Stomach smooth muscle (tissue), 2 donors: Measurements from ENCODE around the gene ADGRL3.
"Not testable (repeated sequence)": the region's sequence is repeated elsewhere in the genome, so short reads cannot be mapped to it uniquely, and the experiment has no call there.

Experiments used
- H3K27ac ChIP-seq: one replicate; pipeline ENCODE4 v1.7.0; 2013; ENCODE audit warnings: mild to moderate bottlenecking, low read length, inconsistent platforms
- H3K27me3 ChIP-seq, 2 donors: one replicate each; pipeline ENCODE4 v1.7.0; 2013; ENCODE audit warnings: low read length in 2 of 2; ENCODE audit not compliant: insufficient read depth in 2 of 2, control insufficient read depth in 1 of 2
- H3K36me3 ChIP-seq, 2 donors: one replicate each; pipeline ENCODE4 v1.7.0; 2013; ENCODE audit warnings: low read length in 2 of 2; ENCODE audit not compliant: control insufficient read depth in 2 of 2, insufficient read depth in 2 of 2
- H3K4me1 ChIP-seq: one replicate; pipeline ENCODE4 v1.7.0; 2013; ENCODE audit warnings: low read length; ENCODE audit not compliant: control insufficient read depth, insufficient read depth
- H3K4me3 ChIP-seq, 2 donors: one replicate each; pipeline ENCODE4 v1.7.0; 2013; ENCODE audit warnings: low read length in 2 of 2
- H3K9ac ChIP-seq, 2 donors: one replicate each; pipeline ENCODE4 v1.7.0; 2013; ENCODE audit warnings: low read length in 2 of 2, mild to moderate bottlenecking in 1 of 2
- H3K9me3 ChIP-seq, 2 donors: one replicate each; pipeline ENCODE4 v1.7.0; 2013; ENCODE audit warnings: low read length in 2 of 2; ENCODE audit not compliant: control insufficient read depth in 2 of 2
- donor health status: healthy.
- donor health status: Pancreatic carcinoma.

Gene ADGRL3

GRCh38 chr4:61820136-61820535 lies 620.0 kb downstream of the ADGRL3 start:
- Histone ChIP-seq H3K9me3 (peaks cover 0 to 3% of the 10 kb centered on the region in 2 donors), H3K27me3 (no peaks in the 10 kb centered on the region), H3K36me3 (no peaks in the 10 kb centered on the region), H3K4me3 (no peak overlapping the region), H3K9ac (no peak overlapping the region), H3K27ac (no peak overlapping the region), H3K4me1 (no peaks in the 10 kb centered on the region)

DNA sequence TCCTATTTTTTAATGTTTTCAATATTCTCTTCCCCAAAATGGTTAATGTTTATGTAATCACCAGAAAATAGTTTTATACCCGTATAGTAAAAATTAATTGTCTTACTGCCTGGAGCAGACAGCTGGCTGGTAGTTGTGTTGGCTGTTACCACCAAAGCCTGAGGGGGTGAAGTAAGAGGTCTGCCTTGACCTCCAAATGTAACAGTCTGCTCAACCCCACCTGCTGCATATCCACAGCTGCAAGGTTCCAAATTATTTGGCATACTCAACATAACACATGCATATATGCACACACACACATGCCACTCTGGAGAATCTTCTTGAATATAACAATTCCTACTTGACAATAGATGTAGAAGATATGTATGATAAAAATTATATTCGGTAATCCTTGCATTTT lies 624.3 kb downstream of the ADGRL3 start:
- no peaks in the 10 kb centered on the region for H3K9me3 ChIP-seq
- H3K9ac ChIP-seq: no peak overlapping the region
- H3K4me1 ChIP-seq: no peaks in the 10 kb centered on the region
- H3K27me3 ChIP-seq: no peaks in the 10 kb centered on the region
- H3K36me3 ChIP-seq: no peaks in the 10 kb centered on the region
- H3K4me3 ChIP-seq: no peak overlapping the region
- H3K27ac ChIP-seq: no peak overlapping the region

GRCh38 chr4:61827907-61828391 lies 627.8 kb downstream of the ADGRL3 start:
- H3K27me3 ChIP-seq: no peaks in the 10 kb centered on the region
- no peaks in the 10 kb centered on the region for H3K36me3 ChIP-seq
- H3K4me3 ChIP-seq: no peak overlapping the region
- H3K4me1 ChIP-seq: no peaks in the 10 kb centered on the region
- no peak overlapping the region for H3K27ac ChIP-seq
- H3K9me3 ChIP-seq: no peaks in the 10 kb centered on the region
- H3K9ac ChIP-seq: no peak overlapping the region

GRCh38 chr4:61828960-61829359 lies 628.8 kb downstream of the ADGRL3 start:
- no peaks in the 10 kb centered on the region for H3K36me3 ChIP-seq
- no peaks in the 10 kb centered on the region for H3K4me1 ChIP-seq
- H3K27ac ChIP-seq: no peak overlapping the region
- H3K27me3 ChIP-seq: no peaks in the 10 kb centered on the region
- no peak overlapping the region for H3K4me3 ChIP-seq
- no peaks in the 10 kb centered on the region for H3K9me3 ChIP-seq
- no peak overlapping the region for H3K9ac ChIP-seq

GRCh38 chr4:61831987-61832386 lies 631.9 kb downstream of the ADGRL3 start:
- H3K9me3 ChIP-seq: no peaks in the 10 kb centered on the region
- no peaks in the 10 kb centered on the region for H3K4me1 ChIP-seq
- H3K27me3 ChIP-seq: no peaks in the 10 kb centered on the region
- H3K36me3 ChIP-seq: no peaks in the 10 kb centered on the region
- H3K9ac ChIP-seq: no peak overlapping the region
- no peak overlapping the region for H3K4me3 ChIP-seq
- no peak overlapping the region for H3K27ac ChIP-seq

DNA sequence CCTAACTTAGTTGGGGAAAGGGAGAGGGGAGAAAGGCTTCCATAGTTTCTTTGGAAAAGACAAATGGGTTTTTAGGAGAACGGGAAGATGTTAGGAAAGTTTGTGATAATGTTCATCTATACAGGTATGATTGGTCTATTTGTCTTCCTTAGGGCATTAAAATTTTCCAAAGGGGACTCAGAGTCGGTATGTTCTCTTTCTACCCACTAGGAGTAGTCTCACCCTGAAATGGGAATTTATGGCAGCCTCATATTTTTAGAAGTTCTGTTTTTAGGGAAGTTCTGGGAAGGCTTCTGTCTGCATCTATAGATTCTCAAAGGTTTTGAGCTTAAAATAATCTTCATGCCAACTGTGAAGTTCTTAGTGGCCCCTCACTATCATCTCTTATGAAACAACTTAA lies 637.3 kb downstream of the ADGRL3 start:
- Histone ChIP-seq H3K4me3 (no peak overlapping the region), H3K9ac (no peak overlapping the region), H3K36me3 (no peaks in the 10 kb centered on the region), H3K4me1 (no peaks in the 10 kb centered on the region), H3K9me3 (no peaks in the 10 kb centered on the region), H3K27me3 (no peaks in the 10 kb centered on the region), H3K27ac (no peak overlapping the region)

GRCh38 chr4:61838072-61838471 lies 637.9 kb downstream of the ADGRL3 start:
- H3K9ac ChIP-seq: no peak overlapping the region
- no peaks in the 10 kb centered on the region for H3K4me1 ChIP-seq
- H3K27me3 ChIP-seq: no peaks in the 10 kb centered on the region
- H3K27ac ChIP-seq: no peak overlapping the region
- H3K4me3 ChIP-seq: no peak overlapping the region
- no peaks in the 10 kb centered on the region for H3K36me3 ChIP-seq
- H3K9me3 ChIP-seq: no peaks in the 10 kb centered on the region

GRCh38 chr4:61841714-61842113 lies 641.6 kb downstream of the ADGRL3 start:
- no peak overlapping the region for H3K27ac ChIP-seq
- no peak overlapping the region for H3K4me3 ChIP-seq
- H3K9me3 ChIP-seq: no peaks in the 10 kb centered on the region
- no peaks in the 10 kb centered on the region for H3K27me3 ChIP-seq
- H3K4me1 ChIP-seq: no peaks in the 10 kb centered on the region
- H3K9ac ChIP-seq: no peak overlapping the region
- no peaks in the 10 kb centered on the region for H3K36me3 ChIP-seq

DNA sequence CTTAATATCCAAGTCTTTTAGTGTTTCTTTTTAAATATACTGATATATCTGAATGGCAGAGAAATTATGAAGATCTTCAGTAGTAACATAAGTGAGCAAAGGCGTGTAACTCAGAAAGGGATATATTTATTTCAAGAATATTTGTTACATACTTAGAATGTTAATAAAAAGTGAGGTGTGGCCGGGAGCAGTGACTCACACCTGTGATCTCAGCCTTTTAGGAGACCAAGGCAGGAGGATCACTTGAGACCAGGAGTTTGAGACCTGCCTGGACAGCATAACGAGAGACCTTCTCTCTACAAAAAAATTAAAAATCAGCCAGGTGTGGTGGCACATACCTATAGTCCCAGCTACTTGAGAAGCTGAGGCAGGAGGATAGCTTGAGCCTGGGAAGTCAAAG lies 651.0 kb downstream of the ADGRL3 start:
- no peaks in the 10 kb centered on the region for H3K36me3 ChIP-seq
- H3K27ac ChIP-seq: no peak overlapping the region
- H3K4me1 ChIP-seq: no peaks in the 10 kb centered on the region
- H3K9ac ChIP-seq: no peak overlapping the region
- no peaks in the 10 kb centered on the region for H3K9me3 ChIP-seq
- no peak overlapping the region for H3K4me3 ChIP-seq
- H3K27me3 ChIP-seq: no peaks in the 10 kb centered on the region

- not testable (repeated sequence) for H3K27ac ChIP-seq, H3K27me3 ChIP-seq, H3K4me3 ChIP-seq, H3K4me1 ChIP-seq, H3K36me3 ChIP-seq, H3K9ac ChIP-seq, H3K9me3 ChIP-seq
These were observed 652.0 kb downstream of the ADGRL3 start for GRCh38 chr4:61852105-61852504.

DNA sequence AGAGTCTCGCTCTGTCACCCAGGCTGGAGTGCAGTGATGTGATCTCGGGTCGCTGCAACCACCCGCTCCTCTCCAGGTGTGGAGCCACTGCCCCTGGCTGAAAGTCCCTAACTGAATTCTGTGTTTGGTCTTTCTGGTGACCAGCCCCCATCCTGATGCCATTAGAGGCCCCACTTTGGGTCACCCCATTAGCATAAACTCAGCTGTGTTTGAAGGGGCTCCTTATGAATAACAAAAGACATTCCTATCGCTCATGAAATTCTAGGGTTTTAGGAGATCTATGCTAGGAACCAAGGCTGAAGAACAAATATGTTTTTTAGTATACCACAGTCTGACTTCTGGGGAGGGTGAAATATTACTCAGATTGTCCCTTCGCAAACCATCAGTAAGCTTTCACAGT lies 652.9 kb downstream of the ADGRL3 start:
- Histone ChIP-seq H3K9me3 (no peaks in the 10 kb centered on the region), H3K4me1 (no peaks in the 10 kb centered on the region), H3K36me3 (no peaks in the 10 kb centered on the region), H3K27ac (no peak overlapping the region), H3K4me3 (no peak overlapping the region), H3K9ac (no peak overlapping the region), H3K27me3 (no peaks in the 10 kb centered on the region)
